Choroid plexus epithelial cell (primary cell): Measurements from ENCODE around the gene TGFBRAP1.

Experiments
- DNase-seq: peaks from one replicate; pipeline ENCODE4 v3.0.0-alpha.2; 2010; ENCODE audit warnings: low read depth
- H3K4me3 ChIP-seq: 2 replicates; pipeline ENCODE4 v1.5.1; 2011; ENCODE audit warnings: low read depth, mild to moderate bottlenecking, control low read depth, low read length, moderate library complexity
- TF ChIP-seq, protein P1 (sequence below): conservative IDR thresholded peaks from 2 replicates; pipeline ENCODE4 v1.5.1; 2011; ENCODE audit warnings: low read depth, mild to moderate bottlenecking, control low read depth, inconsistent platforms, low read length, moderate library complexity

TGFBRAP1 gene

DNA sequence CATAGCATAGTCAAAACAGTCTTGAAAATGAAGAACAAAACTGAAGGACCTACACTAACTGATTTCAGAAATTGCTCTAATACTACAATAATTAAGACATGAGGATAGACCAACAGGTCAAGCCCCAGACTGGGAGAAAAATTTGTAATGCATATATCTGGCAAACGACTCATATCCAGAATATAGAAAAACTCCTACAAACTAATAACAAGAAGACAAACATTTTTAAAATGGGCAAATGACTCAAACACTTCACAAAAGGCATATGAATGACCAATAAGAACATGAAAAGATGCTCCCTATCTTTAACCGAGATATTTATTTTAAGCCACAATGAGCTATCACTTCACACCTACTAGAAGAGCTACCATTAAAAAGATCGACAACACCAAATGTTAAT, 14.2 kb downstream of the TGFBRAP1 start:
- no peak overlapping the region for H3K4me3 ChIP-seq
- no peak for DNase-seq
- TF ChIP-seq, protein P1, sequence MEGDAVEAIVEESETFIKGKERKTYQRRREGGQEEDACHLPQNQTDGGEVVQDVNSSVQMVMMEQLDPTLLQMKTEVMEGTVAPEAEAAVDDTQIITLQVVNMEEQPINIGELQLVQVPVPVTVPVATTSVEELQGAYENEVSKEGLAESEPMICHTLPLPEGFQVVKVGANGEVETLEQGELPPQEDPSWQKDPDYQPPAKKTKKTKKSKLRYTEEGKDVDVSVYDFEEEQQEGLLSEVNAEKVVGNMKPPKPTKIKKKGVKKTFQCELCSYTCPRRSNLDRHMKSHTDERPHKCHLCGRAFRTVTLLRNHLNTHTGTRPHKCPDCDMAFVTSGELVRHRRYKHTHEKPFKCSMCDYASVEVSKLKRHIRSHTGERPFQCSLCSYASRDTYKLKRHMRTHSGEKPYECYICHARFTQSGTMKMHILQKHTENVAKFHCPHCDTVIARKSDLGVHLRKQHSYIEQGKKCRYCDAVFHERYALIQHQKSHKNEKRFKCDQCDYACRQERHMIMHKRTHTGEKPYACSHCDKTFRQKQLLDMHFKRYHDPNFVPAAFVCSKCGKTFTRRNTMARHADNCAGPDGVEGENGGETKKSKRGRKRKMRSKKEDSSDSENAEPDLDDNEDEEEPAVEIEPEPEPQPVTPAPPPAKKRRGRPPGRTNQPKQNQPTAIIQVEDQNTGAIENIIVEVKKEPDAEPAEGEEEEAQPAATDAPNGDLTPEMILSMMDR, result no peak

DNA sequence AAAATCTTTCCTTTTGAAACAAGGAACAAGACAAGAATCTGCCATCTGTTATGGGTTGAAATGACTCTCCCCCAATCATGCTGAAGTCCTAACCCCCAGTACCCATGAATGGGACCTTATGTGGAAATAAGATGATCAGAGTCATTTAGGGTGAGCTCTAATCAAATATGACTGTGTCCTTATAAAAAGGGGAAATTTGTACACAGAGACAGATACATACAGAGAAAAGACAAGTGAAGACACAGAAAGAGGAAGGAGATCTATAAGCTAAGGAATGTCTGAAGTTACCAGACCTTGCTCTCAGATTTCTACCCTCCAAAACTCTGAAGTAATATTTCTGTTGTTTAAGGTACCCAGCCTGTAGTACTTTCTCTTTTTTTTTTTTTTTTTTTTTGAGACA, 15.7 kb downstream of the TGFBRAP1 start:
- no peak overlapping the region for H3K4me3 ChIP-seq
- DNase-seq, result no peak
- TF ChIP-seq, protein P1, result no peak

DNA sequence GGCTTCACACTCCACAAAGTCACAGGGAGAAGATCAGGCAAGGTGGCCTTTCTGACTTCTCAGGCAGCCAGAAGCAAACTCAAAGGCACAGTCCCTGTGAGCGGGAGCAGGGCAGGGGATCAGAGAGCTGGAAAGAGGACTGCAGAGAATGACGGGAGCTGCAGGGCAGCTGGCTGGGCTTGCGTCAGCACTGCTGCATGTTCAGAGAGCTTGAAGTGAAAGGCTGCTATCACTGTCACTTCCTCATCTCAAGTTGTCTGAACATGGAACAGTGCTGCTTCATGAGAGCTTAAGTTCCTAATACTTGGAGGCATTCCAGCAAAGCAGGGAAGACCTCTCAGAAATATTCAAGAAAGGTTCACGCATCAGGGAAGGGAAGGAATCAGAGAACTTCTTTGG, 20.4 kb downstream of the TGFBRAP1 start:
- TF ChIP-seq, protein P1, result no peak
- DNase-seq, result peak; percentile 29
- no peak overlapping the region for H3K4me3 ChIP-seq

DNA sequence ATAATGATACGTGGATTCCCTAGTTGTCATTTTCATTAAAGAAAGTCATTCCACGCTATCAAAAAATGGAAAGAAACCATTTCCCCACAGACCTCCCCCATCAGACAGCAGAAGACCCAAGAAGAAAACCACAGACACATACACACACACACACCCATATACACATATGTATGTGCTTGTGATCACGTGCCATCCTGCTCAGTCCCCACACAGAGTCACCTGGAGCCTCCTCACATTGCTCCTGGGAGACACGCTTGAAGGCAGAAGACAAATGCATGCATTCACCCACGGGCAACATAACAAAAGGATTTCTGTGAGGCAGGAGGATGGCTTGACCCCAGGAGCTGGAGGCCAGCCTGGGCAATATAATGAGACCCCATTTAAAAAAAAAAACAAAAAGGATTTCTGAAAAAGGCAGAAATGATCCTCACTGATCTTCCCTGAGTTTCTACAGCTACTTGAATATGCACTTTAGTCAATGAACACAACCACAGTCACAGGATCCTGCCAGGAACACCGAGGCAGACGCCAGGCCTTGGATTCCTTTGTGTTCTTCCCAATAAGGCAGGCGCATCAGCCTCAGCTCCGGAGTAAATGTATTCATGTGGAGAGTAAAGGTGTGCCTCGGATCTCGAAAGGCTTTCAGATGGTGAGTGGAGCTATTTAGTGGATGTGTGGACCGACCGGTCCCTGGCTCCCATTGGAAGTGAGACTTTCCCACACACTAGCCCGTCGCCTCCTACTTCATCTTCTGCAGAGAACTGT, 21.0 kb downstream of the TGFBRAP1 start:
- DNase-seq, result no peak
- TF ChIP-seq, protein P1, result no peak
- no peak overlapping the region for H3K4me3 ChIP-seq

DNA sequence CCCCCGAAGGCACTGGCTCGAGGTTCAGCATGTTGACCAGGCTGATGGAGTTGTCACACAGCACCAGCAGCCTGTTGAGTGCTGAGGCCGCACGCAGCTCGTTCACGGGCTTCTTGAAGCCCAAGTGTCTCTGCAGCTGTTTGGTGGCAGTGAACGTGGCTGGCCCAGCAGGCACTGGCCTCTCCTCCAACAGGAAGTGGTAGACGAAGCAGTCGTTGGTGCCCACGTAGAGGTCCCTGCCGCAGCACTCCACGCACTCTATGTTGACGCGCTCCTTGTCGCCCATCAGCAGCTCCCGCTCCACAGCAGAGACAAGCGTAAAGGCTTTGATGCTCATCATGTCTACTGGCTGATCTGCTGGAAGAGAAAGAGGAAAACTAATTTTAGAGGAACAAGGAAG, 21.6 kb downstream of the TGFBRAP1 start:
- H3K4me3 ChIP-seq, result no peak overlapping the region
- TF ChIP-seq, protein P1, result no peak
- DNase-seq, result no peak

DNA sequence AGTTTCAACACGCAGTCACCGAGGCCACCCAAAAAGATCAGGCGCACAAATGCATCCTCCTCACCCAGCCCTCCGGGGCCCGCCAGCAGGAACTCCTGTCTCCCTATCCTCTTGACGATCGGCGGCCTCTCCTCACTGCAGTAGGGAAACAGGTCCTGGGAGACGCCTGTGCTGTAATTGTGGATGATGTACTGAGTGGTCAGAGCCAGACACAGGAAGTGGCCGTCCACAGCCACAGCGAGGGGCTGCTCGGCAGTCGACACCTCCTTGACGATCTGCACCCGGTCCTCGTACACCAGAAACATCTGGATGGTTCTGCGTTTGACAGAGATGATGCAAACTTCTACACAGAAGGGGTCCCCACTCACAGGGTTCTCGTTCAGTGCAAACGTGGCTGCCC, 22.0 kb downstream of the TGFBRAP1 start:
- TF ChIP-seq, protein P1, result no peak
- DNase-seq, result no peak
- H3K4me3 ChIP-seq, result no peak overlapping the region

DNA sequence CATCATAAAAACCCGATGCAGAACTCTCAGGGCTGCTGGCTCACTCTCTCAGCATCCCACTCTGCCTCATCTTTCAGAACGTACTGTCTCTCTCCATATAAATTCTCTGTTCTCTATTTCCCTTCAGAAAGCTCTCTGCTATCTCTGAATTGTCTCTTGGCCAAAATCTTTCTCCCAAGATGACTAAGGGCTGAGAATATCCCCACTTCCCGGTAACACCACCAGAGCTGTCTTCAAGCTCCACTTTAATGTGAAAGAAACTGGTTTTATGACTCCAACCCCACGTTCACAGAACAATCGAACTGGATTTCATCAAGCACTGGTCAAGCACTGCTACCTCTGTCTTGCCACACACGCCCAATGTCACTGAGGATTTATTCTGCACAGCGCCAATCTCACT, 22.4 kb downstream of the TGFBRAP1 start:
- TF ChIP-seq, protein P1, result no peak
- H3K4me3 ChIP-seq, result no peak overlapping the region
- no peak for DNase-seq
